ENCODE data around the gene TMEM45A. TPM values are rescaled to one million over a fixed set of nuclear protein-coding genes. Genes with fewer than 3 reads are reported as not detected.

The TMEM45A gene
- total RNA-seq, 2 donors from 2014 or later = 5.8 to 7.8 TPM

GRCh38 chr3:100455841-100456550, 36.4 kb upstream of the TMEM45A start:
- peaks cover 7% of the 10 kb centered on the region for H3K4me1 ChIP-seq (ENCODE audit: control insufficient read depth, insufficient read depth, low read length)
- H3K27ac Mint-ChIP-seq = no peak overlapping the region
- H3K9me3 Mint-ChIP-seq = peaks cover 22% of the 10 kb centered on the region
- H3K27me3 ChIP-seq (ENCODE audit: control insufficient read depth, insufficient read depth, low read length, poor library complexity, severe bottlenecking) = no peaks in the 10 kb centered on the region
- no peaks in the 10 kb centered on the region for H3K27me3 Mint-ChIP-seq (ENCODE audit: insufficient read depth)
- WGBS, 2 experiments (ENCODE audit: insufficient coverage in 1 of 2, insufficient read length in 1 of 2) = 89 to 92% methylated on average over 1 to 2 of the region's 2 CpGs
- H3K4me3 ChIP-seq (ENCODE audit: low read length) = no peak overlapping the region
- H3K4me1 Mint-ChIP-seq = peaks cover 11% of the 10 kb centered on the region
- peaks cover 7% of the 10 kb centered on the region for H3K9me3 ChIP-seq (ENCODE audit: control insufficient read depth, low read length)
- peaks cover 41% of the 10 kb centered on the region for H3K36me3 Mint-ChIP-seq (ENCODE audit: low read depth)
- H3K36me3 ChIP-seq (ENCODE audit: control insufficient read depth, insufficient read depth, low read length) = no peaks in the 10 kb centered on the region
- no peak overlapping the region for H3K4me3 Mint-ChIP-seq
- TF ChIP-seq CTCF (conservative IDR thresholded peaks at IDR 0.05) = no peak
- H3K27ac ChIP-seq (ENCODE audit: low read depth, low read length) = no peak overlapping the region
- no peak for DNase-seq
- no peak overlapping the region for H3K9ac ChIP-seq (ENCODE audit: extremely low read depth, low read length, poor library complexity, severe bottlenecking)

- 100% methylated on average over 1 of the region's 1 CpG for WGBS, 2 experiments (ENCODE audit: insufficient coverage in 1 of 2, insufficient read length in 1 of 2)
- H3K27ac Mint-ChIP-seq = no peak overlapping the region
- peaks cover 4% of the 10 kb centered on the region for H3K4me1 Mint-ChIP-seq
Measured at GRCh38 chr3:100456745-100457144, 35.7 kb upstream of the TMEM45A start.

GRCh38 chr3:100457811-100458210, 34.6 kb upstream of the TMEM45A start:
- H3K9me3 Mint-ChIP-seq = peaks cover 18% of the 10 kb centered on the region
- peaks cover 4% of the 10 kb centered on the region for H3K4me1 Mint-ChIP-seq
- no peak for TF ChIP-seq CTCF (conservative IDR thresholded peaks at IDR 0.05)
- Histone ChIP-seq H3K27me3 (ENCODE audit: control insufficient read depth, insufficient read depth, low read length, poor library complexity, severe bottlenecking) (no peaks in the 10 kb centered on the region), H3K4me1 (ENCODE audit: control insufficient read depth, insufficient read depth, low read length) (peaks cover 4% of the 10 kb centered on the region), H3K9me3 (ENCODE audit: control insufficient read depth, low read length) (peaks cover 3% of the 10 kb centered on the region), H3K36me3 (ENCODE audit: control insufficient read depth, insufficient read depth, low read length) (no peaks in the 10 kb centered on the region), H3K27ac (ENCODE audit: low read depth, low read length) (no peak overlapping the region), H3K4me3 (ENCODE audit: low read length) (no peak overlapping the region), H3K9ac (ENCODE audit: extremely low read depth, low read length, poor library complexity, severe bottlenecking) (no peak overlapping the region)
- no peak overlapping the region for H3K4me3 Mint-ChIP-seq
- H3K27me3 Mint-ChIP-seq (ENCODE audit: insufficient read depth) = no peaks in the 10 kb centered on the region
- WGBS, 2 experiments (ENCODE audit: insufficient coverage in 1 of 2, insufficient read length in 1 of 2) = 92 to 100% methylated on average over 1 of the region's 1 CpG
- peaks cover 32% of the 10 kb centered on the region for H3K36me3 Mint-ChIP-seq (ENCODE audit: low read depth)
- H3K27ac Mint-ChIP-seq = no peak overlapping the region
- DNase-seq = no peak

More at GRCh38 chr3:100456745-100457144, 35.7 kb upstream of the TMEM45A start:
- no peak for DNase-seq
- peaks cover 20% of the 10 kb centered on the region for H3K9me3 Mint-ChIP-seq
- Histone ChIP-seq H3K4me1 (ENCODE audit: control insufficient read depth, insufficient read depth, low read length) (peaks cover 4% of the 10 kb centered on the region), H3K27me3 (ENCODE audit: control insufficient read depth, insufficient read depth, low read length, poor library complexity, severe bottlenecking) (no peaks in the 10 kb centered on the region), H3K4me3 (ENCODE audit: low read length) (no peak overlapping the region), H3K27ac (ENCODE audit: low read depth, low read length) (no peak overlapping the region), H3K36me3 (ENCODE audit: control insufficient read depth, insufficient read depth, low read length) (no peaks in the 10 kb centered on the region), H3K9me3 (ENCODE audit: control insufficient read depth, low read length) (peaks cover 7% of the 10 kb centered on the region), H3K9ac (ENCODE audit: extremely low read depth, low read length, poor library complexity, severe bottlenecking) (no peak overlapping the region)
- H3K27me3 Mint-ChIP-seq (ENCODE audit: insufficient read depth) = no peaks in the 10 kb centered on the region
- peaks cover 37% of the 10 kb centered on the region for H3K36me3 Mint-ChIP-seq (ENCODE audit: low read depth)
- no peak for TF ChIP-seq CTCF (conservative IDR thresholded peaks at IDR 0.05)
- no peak overlapping the region for H3K4me3 Mint-ChIP-seq

Data from endodermal cell (in vitro differentiated cells).